ENCODE measurements around the gene AFF3. TPM values are rescaled to one million over a fixed set of nuclear protein-coding genes. Genes with fewer than 3 reads are reported as not detected.

The AFF3 gene
- total and polyA plus RNA-seq, 4 donors = 0.48 to 5.3 (median 2.3) TPM

DNA sequence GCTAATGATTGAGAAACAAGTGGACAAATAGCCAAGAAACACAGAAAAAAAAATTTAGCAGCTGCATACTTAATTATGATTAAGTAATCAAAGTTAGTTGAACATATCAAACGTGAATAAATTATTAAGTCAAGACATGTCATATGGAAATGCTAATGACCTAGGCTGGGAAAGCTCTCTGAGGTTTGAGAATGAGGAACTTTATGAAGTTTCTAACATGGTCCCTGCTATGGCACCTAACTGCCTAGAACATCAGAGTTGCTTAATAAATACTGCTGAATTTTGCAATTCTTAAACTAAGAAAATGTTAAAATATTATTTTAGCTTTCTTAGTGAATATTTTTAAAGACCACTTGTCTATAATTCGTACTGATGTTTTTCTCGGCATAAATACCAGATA, 99.8 kb downstream of the AFF3 start:
- TF ChIP-seq SP1 (IDR thresholded peaks at IDR 0.05) = no peak
- TF ChIP-seq TAF1 (conservative IDR thresholded peaks at IDR 0.05) = no peak
- no peak for TF ChIP-seq RAD21 (IDR thresholded peaks at IDR 0.05)
- Histone ChIP-seq H3K27ac (ENCODE audit: low read depth in 1 of 2, low read length in 2 of 2) (no peak overlapping the region), H3K27me3 (ENCODE audit: control insufficient read depth in 4 of 4, insufficient read depth in 4 of 4, low read length in 3 of 4) (no peaks in the 10 kb centered on the region), H3K9ac (ENCODE audit: low read depth in 1 of 2, low read length in 2 of 2) (no peak overlapping the region), H3K4me1 (ENCODE audit: control insufficient read depth in 4 of 4, insufficient read depth in 4 of 4, low read length in 3 of 4) (peaks cover 0 to 7% (median 3%) of the 10 kb centered on the region in 4 donors), H3K36me3 (ENCODE audit: control insufficient read depth in 4 of 4, insufficient read depth in 3 of 4, low read depth in 1 of 4, low read length in 3 of 4) (no peaks in the 10 kb centered on the region), H3K9me3 (ENCODE audit: control insufficient read depth in 4 of 4, low read length in 3 of 4) (no peaks in the 10 kb centered on the region), H3K4me3 (ENCODE audit: low read depth in 1 of 3, low read length in 3 of 3) (no peak overlapping the region)
- WGBS = 87% methylated on average over 3 of the region's 3 CpGs
- DNase-seq (ENCODE audit: low spot score) = no peak

DNA sequence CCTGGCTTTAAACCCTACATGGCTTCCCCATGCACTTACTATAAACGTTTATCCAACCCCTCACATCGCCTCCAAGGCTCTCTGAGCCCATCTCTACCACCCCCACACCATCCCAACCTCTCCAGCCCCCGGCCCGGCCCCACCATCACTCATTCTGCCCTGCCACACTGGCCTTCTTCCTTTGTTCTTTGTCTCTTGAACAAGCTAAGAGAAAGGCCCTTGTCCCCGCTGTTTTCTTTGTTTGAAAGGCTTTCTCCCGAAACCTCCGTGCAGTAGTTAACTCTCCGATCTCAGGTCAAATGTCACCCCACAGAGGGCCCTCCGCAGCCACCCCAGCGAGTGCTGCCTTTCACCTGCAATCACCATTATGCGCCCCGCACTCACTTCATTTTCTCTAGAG, 100.4 kb downstream of the AFF3 start:
- DNase-seq (ENCODE audit: low spot score) = no peak
- H3K4me1 ChIP-seq (ENCODE audit: control insufficient read depth in 4 of 4, insufficient read depth in 4 of 4, low read length in 3 of 4) = peaks cover 0 to 7% (median 3%) of the 10 kb centered on the region in 4 donors
- 90% methylated on average over 12 of the region's 12 CpGs for WGBS

More for the DNA sequence above, 100.4 kb downstream of the AFF3 start:
- H3K36me3 ChIP-seq (ENCODE audit: control insufficient read depth in 4 of 4, insufficient read depth in 3 of 4, low read depth in 1 of 4, low read length in 3 of 4) = no peaks in the 10 kb centered on the region
- H3K9ac ChIP-seq (ENCODE audit: low read depth in 1 of 2, low read length in 2 of 2) = no peak overlapping the region
- no peak overlapping the region for H3K27ac ChIP-seq (ENCODE audit: low read depth in 1 of 2, low read length in 2 of 2)
- H3K27me3 ChIP-seq (ENCODE audit: control insufficient read depth in 4 of 4, insufficient read depth in 4 of 4, low read length in 3 of 4) = no peaks in the 10 kb centered on the region
- no peak overlapping the region for H3K4me3 ChIP-seq (ENCODE audit: low read depth in 1 of 3, low read length in 3 of 3)
- no peaks in the 10 kb centered on the region for H3K9me3 ChIP-seq (ENCODE audit: control insufficient read depth in 4 of 4, low read length in 3 of 4)
- TF ChIP-seq, protein P1, sequence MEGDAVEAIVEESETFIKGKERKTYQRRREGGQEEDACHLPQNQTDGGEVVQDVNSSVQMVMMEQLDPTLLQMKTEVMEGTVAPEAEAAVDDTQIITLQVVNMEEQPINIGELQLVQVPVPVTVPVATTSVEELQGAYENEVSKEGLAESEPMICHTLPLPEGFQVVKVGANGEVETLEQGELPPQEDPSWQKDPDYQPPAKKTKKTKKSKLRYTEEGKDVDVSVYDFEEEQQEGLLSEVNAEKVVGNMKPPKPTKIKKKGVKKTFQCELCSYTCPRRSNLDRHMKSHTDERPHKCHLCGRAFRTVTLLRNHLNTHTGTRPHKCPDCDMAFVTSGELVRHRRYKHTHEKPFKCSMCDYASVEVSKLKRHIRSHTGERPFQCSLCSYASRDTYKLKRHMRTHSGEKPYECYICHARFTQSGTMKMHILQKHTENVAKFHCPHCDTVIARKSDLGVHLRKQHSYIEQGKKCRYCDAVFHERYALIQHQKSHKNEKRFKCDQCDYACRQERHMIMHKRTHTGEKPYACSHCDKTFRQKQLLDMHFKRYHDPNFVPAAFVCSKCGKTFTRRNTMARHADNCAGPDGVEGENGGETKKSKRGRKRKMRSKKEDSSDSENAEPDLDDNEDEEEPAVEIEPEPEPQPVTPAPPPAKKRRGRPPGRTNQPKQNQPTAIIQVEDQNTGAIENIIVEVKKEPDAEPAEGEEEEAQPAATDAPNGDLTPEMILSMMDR (IDR thresholded peaks at IDR 0.05; ENCODE audit: low read depth, low read length, missing input control) = no peak
- no peak for TF ChIP-seq EGR1 (IDR thresholded peaks at IDR 0.05; ENCODE audit: low read depth in 2 of 2)
- TF ChIP-seq RXRA (IDR thresholded peaks at IDR 0.05) = no peak
- TF ChIP-seq HNF4G (IDR thresholded peaks at IDR 0.05) = no peak
- TF ChIP-seq, protein P2, sequence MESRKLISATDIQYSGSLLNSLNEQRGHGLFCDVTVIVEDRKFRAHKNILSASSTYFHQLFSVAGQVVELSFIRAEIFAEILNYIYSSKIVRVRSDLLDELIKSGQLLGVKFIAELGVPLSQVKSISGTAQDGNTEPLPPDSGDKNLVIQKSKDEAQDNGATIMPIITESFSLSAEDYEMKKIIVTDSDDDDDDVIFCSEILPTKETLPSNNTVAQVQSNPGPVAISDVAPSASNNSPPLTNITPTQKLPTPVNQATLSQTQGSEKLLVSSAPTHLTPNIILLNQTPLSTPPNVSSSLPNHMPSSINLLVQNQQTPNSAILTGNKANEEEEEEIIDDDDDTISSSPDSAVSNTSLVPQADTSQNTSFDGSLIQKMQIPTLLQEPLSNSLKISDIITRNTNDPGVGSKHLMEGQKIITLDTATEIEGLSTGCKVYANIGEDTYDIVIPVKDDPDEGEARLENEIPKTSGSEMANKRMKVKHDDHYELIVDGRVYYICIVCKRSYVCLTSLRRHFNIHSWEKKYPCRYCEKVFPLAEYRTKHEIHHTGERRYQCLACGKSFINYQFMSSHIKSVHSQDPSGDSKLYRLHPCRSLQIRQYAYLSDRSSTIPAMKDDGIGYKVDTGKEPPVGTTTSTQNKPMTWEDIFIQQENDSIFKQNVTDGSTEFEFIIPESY (IDR thresholded peaks at IDR 0.05) = no peak
- no peak for TF ChIP-seq HNF4A (conservative IDR thresholded peaks at IDR 0.05)
- TF ChIP-seq, protein P3, sequence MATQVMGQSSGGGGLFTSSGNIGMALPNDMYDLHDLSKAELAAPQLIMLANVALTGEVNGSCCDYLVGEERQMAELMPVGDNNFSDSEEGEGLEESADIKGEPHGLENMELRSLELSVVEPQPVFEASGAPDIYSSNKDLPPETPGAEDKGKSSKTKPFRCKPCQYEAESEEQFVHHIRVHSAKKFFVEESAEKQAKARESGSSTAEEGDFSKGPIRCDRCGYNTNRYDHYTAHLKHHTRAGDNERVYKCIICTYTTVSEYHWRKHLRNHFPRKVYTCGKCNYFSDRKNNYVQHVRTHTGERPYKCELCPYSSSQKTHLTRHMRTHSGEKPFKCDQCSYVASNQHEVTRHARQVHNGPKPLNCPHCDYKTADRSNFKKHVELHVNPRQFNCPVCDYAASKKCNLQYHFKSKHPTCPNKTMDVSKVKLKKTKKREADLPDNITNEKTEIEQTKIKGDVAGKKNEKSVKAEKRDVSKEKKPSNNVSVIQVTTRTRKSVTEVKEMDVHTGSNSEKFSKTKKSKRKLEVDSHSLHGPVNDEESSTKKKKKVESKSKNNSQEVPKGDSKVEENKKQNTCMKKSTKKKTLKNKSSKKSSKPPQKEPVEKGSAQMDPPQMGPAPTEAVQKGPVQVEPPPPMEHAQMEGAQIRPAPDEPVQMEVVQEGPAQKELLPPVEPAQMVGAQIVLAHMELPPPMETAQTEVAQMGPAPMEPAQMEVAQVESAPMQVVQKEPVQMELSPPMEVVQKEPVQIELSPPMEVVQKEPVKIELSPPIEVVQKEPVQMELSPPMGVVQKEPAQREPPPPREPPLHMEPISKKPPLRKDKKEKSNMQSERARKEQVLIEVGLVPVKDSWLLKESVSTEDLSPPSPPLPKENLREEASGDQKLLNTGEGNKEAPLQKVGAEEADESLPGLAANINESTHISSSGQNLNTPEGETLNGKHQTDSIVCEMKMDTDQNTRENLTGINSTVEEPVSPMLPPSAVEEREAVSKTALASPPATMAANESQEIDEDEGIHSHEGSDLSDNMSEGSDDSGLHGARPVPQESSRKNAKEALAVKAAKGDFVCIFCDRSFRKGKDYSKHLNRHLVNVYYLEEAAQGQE (IDR thresholded peaks at IDR 0.05) = no peak
- TF ChIP-seq NR2F2 (IDR thresholded peaks at IDR 0.05) = no peak
- TF ChIP-seq YY1 (IDR thresholded peaks at IDR 0.05) = no peak
- TF ChIP-seq TAF1 (conservative IDR thresholded peaks at IDR 0.05) = no peak
- TF ChIP-seq FOXA1 (IDR thresholded peaks at IDR 0.05) = no peak
- no peak for TF ChIP-seq RAD21 (IDR thresholded peaks at IDR 0.05)
- TF ChIP-seq FOXA2 (IDR thresholded peaks at IDR 0.05) = no peak
- TF ChIP-seq, protein P4, sequence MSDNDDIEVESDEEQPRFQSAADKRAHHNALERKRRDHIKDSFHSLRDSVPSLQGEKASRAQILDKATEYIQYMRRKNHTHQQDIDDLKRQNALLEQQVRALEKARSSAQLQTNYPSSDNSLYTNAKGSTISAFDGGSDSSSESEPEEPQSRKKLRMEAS (IDR thresholded peaks at IDR 0.05) = no peak
- TF ChIP-seq SP1 (IDR thresholded peaks at IDR 0.05) = no peak
- TF ChIP-seq JUND (IDR thresholded peaks at IDR 0.05) = no peak
- TF ChIP-seq, protein P5, sequence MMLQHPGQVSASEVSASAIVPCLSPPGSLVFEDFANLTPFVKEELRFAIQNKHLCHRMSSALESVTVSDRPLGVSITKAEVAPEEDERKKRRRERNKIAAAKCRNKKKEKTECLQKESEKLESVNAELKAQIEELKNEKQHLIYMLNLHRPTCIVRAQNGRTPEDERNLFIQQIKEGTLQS (IDR thresholded peaks at IDR 0.05) = no peak

Data from liver (tissue), 9 donors.